GM23248 (cell line): ENCODE data around the gene ASS1.

Experiments
- EZH2 ChIP-seq: fragments of 200-600 bp; sonication (generic); IDR thresholded peaks from 2 replicates; pipeline ENCODE4 v1.6.1; 2018; ENCODE audit warnings: antibody characterized with exemption, mild to moderate bottlenecking; ENCODE audit not compliant: insufficient read depth, poor library complexity, severe bottlenecking
- EZH2phosphoT487 ChIP-seq: fragments of 200-600 bp; sonication (generic); IDR thresholded peaks from 2 replicates; pipeline ENCODE4 v1.6.1; 2018; ENCODE audit warnings: antibody characterized with exemption, moderate library complexity, mild to moderate bottlenecking, low read depth; ENCODE audit not compliant: insufficient read depth

- no peak for TF ChIP-seq EZH2
- no peak for TF ChIP-seq EZH2phosphoT487
These were observed 38.7 kb downstream of the ASS1 start for GRCh38 chr9:130483371-130483971.
